HG03280 (cell line): Measurements from ENCODE around the gene SPTSSB.

ENCODE experiments used
- ATAC-seq: cut with Tn5 transposase; IDR thresholded peaks from one replicate; pipeline ENCODE4 v1.9.1; 2021; ENCODE audit warnings: mild to moderate bottlenecking, moderate library complexity; ENCODE audit not compliant: unreplicated experiment

Gene SPTSSB, protein sequence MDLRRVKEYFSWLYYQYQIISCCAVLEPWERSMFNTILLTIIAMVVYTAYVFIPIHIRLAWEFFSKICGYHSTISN

DNA sequence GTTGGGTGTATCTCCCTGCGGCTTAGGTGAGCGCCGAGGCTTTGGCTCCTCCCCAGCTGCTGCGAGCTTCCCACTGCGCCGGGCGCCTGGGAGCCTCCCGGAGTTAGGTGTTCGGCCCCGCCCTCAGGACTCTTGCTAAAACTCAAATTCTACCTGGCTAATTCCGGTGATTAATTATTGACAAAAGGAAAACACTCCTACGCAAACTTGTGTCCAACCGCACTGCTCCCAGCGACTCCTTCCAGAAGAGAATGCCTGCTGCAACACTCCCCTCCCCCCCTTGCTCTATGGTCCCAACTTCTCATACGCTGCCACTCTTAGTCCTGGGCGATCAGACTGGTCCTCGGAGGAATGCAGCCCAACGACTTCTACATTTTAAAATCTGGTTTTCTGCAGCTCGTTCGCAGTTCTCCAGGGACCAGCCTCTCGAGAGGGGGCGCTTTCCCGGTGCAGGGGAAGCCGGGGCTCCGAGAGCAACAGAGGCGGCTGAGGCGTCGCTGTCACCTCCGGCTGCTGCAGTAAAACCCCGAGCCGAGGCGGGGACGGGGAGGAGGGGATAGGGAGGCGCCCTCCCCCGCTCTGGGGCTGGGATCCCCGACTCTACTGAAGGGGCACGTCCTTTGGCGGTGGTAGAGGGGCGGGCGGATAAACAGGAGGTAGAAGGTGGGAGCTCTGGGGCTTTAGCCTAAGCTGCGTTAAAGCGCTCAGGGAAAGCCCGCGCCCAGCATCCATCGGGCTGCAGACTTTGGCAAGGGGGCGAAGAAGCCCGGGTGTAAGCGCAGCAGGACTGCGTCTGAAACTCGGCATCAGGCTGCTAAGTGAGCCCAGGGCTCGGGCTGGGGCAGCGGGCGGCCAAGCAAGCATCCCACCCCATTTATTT is at the start of gene SPTSSB:
Gene SPTSSB (minus strand): TSS at position 77 of the 880 bp plus-strand sequence. CDS start 25,194 bp downstream, outside the sequence.
- no peak for ATAC-seq

DNA sequence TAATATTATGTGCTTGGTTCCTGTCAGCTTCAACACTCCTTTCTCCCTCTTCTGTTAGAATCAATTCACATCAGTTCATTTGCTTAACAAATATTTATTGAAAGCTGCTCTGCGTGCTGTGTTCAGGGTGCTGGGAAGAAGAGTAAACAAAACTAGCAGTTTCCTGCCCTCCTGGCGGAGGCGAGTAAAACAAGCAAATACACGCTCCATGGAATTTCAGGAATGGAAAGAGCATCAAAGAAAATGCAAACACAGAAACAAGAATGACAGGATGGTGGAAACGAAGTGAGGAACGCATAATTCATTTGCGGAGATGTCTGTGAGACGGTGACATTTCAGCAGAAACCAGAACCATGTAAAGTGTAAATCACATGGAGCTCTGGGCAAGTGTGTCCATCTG is 49.4 kb upstream of the SPTSSB start:
- no peak for ATAC-seq

DNA sequence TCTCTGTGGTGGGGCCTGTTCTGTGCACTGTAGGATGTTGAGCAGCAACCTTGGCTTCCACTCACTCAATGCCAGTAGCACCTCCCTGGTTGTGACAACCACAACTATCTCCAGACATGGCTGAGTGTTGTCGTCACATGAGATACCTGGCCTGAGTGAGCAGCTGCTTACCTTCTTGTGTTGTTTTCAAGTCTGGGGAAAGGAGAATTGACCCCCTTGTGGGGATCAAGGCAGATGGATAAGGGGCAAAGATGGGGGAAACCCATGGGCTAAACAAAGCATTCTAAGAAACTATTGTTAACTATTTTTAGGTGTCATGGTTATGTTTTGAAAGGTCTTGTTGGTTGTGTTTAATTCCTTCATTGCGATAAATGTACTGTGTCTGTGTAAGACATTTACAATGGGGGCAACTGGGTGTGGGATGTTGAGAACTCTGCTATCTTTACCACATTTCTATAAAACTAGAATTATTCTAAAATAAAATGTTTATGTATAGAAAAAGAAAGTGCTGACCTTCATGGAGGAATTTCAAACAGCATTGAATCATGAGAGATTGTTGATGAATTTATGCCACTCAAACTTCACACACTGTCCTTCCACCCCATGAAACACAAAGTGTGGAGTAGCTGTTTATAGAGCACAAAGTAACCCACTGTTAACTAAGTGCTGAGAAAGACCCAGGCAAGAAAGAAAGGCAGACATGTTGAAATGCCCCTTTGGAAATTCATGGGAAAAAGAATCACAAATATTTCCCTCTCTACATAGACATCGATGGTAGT is 48.4 kb upstream of the SPTSSB start:
- no peak for ATAC-seq

DNA sequence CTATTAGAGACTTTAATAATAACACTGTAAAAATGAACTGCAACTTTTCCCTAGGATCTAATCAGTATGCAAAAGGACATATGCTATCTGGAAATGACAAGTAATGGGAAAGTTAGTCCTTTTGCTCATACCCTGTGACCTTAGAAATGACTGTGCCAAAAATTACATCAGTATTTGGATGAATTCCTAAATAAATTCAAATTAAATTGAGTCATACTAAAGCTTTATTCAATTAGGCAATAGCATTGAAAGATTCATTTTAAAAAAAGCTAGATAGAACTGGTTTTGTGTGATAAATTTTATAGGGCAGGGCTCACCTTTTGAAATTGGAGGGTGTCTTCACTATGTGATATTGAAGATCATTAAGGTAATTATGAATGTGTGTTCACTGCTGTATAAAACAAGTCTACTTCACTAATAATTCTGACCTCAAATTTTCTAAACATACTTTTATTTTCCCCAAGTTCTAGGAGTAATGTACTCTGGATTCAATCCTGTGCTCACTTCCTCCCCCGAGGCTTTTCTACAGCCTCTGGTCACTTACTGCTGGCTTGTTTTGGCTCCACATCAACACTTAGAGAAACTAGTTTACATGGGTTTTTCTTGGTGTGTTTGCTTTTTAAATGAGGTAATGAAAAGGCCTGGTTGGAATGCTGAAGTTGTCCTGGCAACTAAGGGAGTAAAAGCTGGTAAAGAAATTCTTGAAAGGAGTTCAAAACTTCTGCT is 44.4 kb upstream of the SPTSSB start:
- ATAC-seq, result no peak

DNA sequence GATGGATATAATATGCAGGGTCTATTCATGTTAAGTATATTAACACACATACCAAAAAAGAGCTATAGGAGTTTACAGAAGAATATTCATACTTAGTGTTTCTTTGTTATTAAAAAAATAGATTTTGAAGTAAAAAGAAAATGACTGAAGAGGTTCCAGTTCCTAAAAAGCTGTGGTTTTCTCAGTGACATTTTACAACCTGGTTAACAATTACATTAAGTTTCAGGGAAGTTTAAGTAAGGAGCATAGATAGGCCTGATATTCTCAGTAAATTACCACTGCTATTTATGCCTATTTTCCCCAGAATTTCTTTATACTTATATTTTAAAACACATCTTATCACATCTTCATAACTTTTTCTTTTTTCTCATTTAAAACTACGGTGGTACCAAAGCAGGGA is 43.6 kb upstream of the SPTSSB start:
- no peak for ATAC-seq

DNA sequence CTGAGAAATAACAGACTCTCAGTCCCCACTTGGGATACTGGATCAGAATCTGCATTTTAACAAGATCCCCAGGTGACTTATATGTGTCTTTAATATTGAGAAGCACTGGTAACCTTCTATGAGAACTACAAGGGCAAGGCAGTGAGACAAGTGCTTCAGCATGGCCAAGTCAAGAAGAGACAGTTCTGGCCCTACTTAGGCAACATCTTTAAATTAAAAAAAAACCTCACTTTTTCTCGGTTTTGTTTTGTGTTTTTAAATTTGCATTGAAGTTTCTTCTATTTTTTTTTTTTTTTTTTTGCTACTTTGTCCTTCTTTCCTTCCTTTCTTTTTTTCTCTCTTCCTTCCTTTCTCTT is 42.5 kb upstream of the SPTSSB start:
- peak; percentile 57 for ATAC-seq

DNA sequence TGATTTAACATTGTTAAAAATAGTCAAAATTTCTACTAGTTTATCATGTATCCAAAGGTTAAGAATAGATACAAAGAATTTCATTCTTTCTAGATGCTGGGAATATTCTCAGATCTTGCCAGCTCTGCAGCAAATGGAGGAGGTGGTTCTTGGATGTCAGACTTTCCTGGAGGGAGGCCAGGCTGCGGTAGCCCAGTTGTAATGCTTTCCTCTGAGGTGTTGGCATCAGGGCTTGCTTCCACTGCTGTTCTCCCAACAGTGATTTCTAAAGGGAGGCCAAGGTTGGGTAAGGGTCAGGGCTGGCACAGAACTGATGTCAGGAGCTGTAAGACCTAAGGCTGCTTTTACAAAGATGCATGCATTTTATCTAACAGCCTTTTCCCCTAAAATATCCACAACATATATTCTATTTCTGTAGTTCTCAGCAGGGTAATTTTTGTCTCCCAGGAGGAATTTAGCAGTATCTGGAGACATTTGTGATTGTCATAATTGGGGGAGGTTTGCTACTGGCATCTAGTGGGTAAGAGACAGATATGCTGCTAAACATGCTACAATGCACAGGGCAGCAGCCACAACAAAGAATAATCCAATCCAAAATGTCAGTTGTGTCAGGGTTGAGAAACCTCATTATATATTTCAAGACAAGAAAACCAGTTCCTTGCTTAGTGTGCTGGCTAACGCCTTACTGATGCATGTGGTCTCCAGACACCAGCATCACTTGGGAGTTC is 42.0 kb upstream of the SPTSSB start:
- ATAC-seq, result peak; percentile 25

DNA sequence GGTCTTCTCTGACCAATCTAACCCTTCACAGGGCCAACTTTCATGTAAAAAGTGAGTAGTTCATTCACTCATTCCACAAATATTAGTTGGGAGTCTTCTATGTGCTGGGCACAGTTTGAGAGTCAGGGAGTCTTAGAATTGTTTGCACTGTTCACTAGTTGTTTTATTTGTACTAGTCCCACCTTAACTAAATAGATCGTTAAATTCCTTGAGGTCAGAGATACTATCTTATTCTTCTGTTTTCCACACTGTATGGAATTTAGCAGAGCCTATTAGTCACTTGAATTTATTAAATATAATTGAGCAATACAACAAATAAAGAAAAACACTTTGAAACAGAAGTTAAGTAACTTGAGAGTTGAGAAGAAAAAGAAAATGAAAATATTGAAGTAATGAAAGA is 40.8 kb upstream of the SPTSSB start:
- no peak for ATAC-seq

DNA sequence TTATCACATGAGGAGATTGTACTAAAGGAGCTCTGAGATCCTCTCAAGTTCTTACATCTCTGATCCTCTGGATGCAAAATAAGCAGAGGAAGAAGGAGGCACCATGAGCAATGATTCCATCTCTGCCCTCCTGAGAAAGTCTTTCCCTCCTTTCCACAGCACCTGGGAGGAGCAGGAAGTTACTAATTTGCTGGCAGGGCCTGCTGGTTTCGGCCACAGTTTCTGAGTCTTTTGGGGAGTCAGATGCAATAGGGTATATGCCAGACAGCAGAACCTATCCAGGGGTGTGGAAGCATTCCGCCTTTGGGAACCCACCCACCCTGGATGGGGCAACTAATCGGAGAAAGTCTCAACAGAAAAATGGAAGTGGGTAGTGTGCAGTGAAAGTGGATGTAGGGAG is 38.5 kb upstream of the SPTSSB start:
- no peak for ATAC-seq

DNA sequence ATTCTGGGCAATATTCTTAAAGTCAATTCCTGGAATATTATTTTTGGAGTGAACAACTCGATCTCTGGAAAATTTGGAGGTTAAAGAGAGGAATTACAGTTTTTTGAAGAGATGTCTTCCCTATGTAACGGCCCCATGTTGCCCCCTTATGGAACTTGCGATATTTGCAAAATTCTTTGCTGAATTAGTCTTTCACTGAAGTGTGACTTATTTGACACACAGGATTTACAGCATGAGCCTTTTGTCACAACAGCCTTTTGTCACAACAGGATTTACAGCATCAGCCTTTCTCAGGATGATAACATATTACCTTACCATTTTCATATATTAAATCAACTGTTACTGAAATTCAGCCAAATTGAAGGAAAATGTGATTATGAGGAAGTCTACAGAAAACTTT is 37.8 kb upstream of the SPTSSB start:
- no peak for ATAC-seq

DNA sequence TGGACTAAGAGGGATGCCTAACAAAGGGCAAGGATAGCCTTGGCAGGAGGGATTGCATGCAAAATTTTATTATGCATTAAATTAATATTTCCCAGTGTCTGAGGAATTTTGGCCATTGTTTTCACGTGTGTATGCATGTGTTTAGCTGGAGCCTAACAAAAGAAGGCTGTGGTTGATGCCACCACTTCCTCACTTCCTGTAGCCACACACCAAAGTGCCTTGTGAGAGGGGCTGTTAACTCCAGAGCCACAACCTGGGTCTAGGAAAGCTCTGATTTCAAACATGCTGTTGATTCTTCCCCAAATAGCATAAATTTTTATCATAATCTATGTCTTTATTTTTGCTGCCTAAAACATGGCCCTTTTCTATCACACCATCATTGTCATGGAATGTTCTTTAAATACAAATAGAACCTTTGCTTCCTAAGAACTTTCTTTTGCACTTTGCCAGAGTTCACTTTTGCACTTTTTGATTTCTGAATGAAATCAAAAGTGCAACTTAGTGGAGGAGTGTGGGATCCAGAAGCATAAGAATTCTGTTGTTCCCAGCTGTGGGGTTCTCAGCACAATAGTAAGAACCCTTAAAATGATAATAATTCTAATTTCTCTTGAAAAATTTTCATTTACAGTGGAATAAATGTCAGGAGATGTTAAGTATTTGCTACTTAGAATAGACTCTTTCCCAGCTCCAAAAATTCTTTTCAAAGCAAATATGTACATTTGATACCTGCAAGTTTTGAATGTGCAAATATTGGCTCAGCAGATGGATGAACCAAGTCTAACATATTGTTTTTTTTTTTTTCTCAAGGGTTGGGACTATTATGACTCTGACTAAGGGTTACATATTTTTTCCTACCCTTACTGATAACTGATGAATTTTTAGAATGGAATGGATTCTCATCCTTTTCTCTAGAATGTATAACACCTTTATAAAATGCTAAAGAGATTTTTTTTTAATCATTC is 35.6 kb upstream of the SPTSSB start:
- ATAC-seq, result no peak

DNA sequence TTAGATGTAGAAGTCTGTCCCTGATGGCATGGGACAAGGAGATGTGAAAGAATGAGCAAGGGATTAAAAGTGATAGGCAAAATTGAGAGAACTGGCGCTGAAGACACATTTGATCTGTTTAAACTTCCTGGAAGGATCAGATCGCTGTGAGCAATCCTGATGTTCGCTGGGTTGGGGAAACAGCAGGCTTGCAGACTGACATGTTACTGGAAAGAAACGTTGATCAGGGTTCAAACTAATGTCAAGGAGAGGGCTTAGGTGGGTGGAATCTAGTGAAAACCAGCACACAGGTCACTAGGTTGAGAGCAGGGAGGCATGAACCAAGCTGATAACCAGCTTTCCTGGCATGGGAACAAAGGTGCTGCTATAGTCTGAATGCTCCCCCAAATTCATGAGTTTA is 34.5 kb upstream of the SPTSSB start:
- ATAC-seq, result no peak

DNA sequence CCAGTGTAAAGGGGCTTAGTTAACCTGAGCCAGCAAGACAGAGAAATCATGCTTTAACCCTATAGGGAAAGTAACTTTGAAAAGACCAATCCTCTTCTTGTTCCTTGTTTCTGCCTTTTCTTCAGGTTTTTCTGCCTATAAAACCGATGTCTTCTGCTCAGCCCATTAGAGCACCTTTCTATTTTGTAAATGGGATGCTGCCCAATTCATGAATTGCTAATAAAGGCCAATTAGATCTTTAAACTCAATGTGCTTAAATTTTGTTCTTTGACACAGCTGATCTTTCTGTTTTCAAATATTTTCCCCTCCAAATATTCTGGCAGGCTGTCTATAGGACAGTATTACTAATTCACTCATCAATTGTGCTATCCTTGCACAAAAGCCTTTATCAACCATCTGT is 33.8 kb upstream of the SPTSSB start:
- no peak for ATAC-seq

DNA sequence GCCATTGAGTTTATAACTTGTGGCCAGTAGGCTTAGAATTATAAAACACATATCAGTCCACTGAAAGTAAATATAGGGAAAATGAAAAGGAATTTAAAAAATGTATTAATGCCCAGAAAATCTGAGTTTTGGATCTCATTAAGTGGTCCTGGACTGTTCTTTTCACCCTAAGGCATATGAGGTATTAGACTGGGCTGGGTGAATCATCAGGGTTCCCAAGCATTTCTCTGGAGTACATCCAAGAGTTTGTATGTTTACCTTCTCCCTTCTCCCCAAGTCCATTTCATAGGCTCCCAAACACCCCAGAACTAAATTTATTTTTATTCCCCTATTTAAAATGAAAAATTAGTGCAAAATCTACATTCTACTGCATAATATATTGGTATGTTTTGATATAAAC is 31.9 kb upstream of the SPTSSB start:
- ATAC-seq, result no peak

DNA sequence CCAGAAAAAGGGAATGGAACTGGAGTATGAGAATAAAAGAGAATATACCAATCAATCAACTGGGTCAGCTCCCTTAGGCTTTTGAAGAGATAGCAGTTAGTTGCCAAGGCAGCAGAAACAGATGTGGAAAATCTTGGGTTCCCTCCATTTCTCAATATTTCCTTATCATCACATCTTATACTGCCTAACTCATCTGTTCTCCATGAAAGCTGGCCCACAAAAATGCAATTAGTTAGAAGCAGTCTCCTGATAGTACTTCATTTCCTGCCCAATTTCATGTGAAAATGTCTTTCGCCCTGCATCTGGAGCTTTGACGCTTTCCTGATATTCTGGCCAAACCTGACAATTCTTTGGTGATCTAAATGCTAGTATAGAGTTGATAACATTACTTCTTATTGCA is 30.1 kb upstream of the SPTSSB start:
- no peak for ATAC-seq

DNA sequence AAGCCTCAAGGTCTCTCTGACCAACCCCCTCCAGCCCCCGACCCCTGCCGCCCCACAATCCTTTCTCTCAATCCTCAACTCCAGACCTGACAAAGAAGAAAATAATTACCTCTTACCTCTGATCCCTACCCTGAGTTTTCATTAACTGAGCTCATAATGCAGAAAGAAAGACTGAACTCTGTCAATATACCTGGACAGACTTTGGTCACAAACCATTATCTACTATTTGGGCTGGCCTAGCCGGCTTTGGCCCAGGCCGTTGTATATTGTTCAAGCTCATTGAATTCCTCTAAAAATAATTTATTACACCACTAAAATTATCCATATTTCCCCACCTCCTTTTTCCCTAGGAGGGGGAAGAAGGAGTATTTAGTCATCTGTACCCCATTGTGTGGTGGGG is 29.3 kb upstream of the SPTSSB start:
- ATAC-seq, result no peak

DNA sequence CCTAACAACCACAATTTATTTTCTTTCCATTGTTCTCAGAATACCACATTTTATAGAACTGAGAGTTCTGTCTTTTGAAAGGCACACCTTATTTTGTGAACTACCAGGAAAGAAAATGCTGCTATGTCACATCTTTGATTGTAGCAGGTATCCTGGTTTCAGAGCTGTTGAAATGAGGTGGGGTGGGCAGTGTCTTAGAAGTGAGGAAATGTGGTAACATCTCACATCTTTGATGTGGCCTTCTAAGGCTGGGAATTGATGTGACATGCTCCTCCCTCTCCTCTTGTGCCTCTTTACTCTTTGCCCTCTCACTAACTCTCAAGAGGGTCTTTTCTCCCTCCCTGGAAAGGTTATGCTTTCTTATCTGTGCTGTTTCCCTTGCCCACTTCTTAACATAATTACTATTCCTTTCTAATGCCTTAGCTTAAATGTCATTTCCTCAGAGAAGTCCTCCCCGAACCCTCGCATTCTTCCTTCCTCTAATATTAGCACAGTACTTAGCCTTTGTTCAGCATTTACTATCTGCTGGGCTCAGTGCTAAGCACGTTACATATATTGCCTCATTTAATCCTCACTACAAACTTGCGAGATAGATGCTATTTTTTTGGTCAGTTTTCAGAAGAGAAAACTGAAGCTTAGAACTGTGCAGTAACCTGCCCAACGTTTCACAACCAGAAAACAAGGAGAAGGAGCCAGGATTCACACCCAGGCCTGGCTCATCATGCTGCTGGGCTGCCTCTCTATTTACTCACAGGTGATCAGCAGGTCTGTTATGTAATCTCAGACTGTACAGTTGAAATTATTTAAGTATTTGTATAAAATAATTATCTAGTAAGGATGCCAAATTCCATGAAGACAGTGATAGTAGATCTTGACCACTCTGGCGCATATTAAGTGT is 24.0 kb upstream of the SPTSSB start:
- no peak for ATAC-seq

DNA sequence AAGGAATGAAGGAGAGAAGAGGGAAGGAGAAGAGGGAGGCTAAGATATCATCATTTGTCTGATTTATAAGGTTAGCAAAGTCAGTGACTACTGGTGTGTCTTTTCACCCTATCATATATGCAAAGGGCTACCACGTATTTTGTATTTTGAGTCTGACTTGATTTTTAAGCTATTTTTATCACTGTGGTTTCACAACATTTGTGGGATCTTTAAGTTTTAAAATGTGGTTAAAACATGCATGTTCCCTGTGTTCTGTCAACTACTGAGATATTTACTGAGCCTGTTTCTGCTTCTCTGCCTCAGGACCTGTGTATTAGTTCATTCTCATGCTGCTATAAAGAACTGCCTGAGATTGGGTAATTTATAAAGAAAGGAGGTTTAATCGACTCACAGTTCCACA is 22.5 kb upstream of the SPTSSB start:
- no peak for ATAC-seq

DNA sequence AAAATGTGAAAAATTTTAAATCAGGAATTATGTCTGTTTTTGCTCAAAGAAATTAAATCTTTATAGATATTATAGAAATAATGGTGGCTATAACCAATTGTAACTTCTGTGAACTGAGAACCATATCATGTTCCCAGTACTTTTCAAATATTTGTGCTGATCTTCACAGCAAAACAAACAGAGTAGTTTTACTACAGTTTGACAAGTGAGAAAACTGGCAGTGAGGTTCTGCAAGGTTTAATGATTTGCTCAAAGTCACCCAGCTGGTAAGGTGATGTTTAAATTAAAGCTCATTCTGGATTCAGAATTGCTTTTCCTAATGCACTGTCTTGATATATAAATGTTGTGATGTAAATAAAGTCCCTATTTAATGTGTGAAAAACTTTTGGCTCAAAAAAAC is 22.0 kb upstream of the SPTSSB start:
- ATAC-seq, result no peak
